ENCODE data around the gene RING1.

Gene RING1

GRCh38 chr6:33208091-33208967 lies at the start of gene RING1:
Gene RING1 (plus strand): TSS chr6:33208500. CDS start chr6:33208823, 323 bp downstream.
- DNase-seq (ENCODE audit: low read depth in 2 of 2) = peak; percentile 66 to 79

- no peak for DNase-seq (ENCODE audit: low read depth in 2 of 2)
Measured at GRCh38 chr6:33160096-33160495, 48.2 kb upstream of the RING1 start.

DNA sequence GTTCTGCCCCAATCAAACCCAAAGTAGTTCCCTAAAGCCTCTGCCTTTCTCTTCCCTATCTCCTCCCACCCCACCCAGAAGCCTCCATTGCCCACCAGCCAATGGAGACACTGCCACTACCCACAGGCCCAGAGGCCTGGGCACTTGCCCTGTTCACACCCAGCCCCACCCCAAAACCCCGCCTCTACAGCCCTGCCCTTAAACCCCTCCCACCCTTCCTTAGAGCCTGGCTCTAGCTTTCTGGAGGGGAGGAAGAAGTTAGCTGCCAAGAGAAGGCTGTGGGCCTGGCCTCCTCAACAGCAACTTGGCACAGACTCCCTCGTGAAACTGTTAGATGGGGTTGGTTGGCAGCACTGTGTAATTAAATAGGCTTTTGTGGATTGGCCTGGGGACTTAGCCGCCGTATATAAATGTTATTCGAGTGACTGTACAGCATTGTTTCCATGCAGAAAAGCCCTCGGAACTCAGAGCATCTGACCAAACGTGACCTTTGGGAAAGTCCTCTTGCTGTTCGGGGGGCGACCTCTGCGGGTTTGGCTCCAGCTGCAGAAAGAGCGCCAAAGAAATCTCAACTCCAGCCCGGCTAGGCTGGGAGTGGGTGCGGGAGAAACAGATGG lies 47.5 kb upstream of the RING1 start:
- DNase-seq (ENCODE audit: low read depth in 2 of 2) = no peak

DNA sequence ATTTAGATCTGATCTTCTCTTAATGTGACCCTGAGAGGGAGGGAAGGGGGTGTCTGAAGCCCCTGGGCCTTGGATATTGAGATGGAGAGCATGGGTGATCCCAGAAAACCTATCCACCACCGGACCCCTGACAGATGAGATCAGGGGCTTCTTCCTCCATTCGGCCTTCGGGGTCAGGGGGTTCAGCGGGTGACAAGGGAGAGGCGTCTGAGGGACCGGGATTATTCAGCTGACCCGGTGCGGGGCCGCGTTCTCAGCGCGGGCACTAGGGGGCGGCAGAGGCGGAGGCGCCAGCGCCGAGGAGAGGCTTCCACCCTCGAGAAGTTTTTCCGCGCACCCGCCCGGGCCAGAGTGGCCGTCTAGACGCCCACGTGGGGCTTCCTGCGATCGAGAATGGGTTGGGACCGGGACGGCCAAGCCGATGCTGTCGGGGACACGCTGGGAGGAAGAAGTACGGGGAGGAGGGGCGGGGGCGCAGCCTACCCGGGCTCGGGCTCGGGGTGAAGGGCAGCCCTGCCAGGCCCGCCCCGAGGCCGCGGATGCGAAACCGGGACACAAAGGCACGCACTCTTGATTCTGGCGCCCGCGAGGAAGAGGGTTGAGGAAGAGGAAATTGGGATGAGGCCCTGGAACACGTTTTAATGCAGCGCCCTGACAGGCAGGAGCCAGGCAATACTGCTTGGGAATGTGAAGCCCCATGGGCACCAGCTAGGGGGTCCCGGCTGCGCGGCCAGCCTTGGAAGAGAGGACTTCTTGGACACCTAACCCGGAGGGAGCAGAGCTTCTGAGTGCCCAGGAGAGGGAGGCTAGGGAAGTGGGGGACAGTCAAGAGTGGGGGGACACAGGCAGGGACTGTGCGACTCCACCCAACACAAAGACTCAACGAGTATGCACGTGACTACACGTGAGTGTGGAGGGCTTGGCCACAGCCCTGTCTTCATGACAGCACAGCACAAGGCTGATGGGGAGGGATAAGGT lies 46.7 kb upstream of the RING1 start:
- peak; percentile 74 to 81 for DNase-seq (ENCODE audit: low read depth in 2 of 2)

DNA sequence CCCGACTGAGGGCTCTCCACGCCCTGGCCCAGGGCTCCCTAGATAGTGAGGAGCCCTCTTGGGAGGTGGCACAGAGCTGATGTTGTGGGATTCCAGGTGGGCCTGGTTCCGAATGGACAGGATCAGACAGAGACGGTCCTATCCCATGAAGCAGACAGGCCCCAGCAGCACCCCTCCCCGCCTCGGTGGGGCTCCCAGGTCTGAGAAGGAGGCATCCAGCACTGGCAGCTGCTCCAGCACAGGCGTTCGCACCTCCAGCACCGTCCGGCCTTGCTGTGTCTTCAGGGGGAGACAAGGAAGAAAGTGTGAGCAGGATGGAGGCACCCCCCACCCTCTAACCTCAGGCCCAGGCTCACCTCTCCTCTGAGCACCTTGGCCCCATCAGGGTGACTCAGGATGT lies 44.8 kb upstream of the RING1 start:
- no peak for DNase-seq (ENCODE audit: low read depth in 2 of 2)

- no peak for DNase-seq (ENCODE audit: low read depth in 2 of 2)
Measured at GRCh38 chr6:33164176-33164575, 44.1 kb upstream of the RING1 start.

DNA sequence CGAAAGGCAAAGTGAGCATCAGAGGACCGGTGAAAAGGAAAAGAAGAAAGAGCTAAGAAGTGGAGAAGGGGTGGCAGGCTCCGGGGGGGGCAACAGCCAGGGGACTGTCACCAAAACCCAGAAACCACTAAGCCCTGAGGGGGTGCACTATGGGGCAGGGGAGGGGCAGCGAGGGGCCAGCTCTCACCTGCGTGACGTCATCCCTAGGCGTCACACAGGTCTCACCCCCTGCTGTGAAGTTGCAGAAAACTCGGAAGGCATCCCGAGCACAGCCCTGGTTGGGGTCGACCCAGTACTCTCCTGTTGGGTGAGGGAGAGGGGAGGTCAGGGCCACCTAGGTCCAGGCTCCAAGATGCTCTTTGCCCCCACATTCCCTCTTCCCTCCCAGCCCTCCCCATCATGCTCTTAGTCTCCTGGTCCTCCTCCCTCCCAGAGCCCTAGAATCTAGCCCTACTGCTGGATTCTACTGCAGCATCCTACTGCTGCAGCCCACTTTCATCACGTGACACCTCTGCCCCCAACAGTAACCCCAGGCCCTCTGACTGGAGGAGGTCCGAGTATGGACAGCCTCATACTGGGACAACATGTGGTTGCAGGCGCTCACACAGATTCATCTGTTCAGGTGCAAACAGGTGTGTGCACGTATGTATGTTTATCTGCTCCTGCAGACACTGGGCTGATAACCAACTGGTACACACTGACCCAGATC lies 43.5 kb upstream of the RING1 start:
- DNase-seq (ENCODE audit: low read depth in 2 of 2) = no peak

DNA sequence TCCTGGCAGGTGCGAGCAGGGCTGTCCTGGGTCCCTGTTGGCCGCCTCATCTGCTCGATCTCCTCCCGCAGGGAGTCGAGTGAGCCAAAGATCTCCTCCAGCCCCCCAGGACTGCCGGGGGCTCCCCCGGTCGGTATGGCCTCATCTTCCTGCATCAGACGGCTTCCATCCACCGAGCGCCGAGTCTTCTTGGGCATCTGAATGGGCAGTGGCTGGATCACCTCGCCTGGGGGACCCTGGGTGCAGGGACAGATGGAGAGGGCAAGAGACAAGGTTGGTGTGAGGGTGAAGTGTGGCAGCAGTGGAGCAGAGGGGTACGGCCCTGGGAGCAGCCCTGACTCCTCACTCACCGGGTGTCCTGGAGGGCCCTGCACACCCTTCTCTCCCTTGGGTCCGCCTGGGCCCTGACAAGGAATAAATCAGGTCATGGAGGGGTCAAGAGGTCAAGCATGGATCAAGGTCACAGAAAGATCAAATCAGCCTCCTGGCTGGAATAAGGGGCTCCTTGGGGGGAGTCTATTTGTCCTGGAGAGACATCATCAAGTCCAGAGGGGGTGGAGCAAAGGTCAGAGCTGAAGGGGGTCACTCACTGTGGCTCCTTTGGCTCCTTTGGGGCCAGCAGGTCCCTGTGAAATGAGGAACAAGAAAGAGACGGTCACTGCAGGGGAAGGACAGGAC lies 42.6 kb upstream of the RING1 start:
- DNase-seq (ENCODE audit: low read depth in 2 of 2) = no peak

DNA sequence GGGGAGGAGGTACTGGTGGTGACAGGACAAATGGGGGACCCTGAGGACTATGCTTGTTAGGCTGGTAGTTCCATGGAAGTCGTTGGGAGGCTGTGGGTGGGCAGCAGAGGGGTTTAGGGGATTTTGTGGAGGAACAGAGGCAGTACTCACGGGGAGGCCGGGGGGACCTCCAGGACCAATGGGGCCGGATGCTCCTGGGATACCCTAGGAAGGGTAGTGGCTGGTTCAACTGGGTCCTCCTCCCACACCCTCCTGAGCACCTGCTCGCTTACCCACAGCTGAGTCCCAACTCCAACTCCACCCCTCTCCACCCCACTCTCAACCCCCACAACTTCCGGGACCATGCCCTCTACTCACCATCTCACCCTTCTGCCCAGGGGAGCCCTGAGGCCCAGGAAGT lies 41.9 kb upstream of the RING1 start:
- no peak for DNase-seq (ENCODE audit: low read depth in 2 of 2)

DNA sequence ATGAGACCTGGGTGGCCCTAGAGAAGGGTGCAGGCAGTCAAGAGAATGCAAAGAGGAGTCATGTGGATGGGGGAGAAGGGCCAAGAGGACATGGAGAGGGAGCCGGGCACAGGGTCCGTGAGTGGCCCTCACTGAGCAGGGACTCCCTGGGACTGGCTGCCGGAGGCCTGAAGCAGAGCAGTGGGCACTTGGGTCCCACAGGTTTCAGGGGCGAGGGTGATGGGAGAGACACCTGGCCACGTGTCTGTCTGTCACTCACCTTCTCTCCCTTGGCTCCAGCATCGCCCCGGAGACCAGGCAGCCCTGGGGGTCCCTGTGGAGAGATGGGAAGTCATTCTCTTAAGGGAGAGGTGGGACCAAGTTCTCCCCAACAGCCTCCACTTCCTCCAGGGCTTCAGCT lies 41.5 kb upstream of the RING1 start:
- DNase-seq (ENCODE audit: low read depth in 2 of 2) = no peak

DNA sequence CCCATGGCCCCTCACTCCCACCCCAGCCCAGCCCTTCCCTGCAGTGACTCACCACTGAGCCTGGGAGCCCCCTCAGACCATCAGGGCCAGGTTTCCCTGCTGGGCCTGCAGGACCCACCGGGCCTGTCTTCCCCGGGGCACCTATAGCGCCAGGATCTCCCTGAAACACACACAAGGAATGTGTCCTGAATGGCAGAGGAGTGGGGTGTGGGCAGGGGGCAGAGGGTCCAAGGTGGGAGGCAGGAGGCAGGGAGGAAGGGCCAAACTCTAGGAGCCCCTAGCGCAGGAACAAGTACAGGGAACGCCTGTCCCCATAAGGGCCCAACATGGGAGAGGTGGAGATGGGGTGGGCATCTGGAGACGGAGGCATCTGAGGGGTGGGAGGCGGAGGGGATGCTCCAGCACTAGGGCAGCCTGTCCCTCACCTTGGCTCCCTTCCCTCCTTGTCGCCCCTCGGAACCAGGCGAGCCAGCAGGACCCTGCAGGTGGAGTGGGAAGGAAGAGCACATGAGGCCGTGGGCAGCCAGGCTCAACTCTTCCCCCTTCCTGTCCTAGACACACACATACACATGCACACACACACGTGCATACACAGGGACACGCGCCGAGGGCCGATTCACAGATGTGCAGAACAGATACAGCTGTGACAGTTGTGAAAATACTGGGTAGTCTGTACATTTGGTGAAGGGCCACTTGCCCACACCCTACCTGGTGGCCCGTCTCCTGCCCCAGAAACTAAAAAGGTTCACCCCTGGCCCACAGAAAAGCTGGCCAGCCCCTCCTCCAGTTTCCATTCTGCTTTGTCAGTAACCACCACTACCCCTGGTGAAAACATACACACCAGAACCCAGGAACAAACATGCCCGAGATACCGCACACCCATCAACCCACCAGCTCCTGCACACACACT lies 40.7 kb upstream of the RING1 start:
- no peak for DNase-seq (ENCODE audit: low read depth in 2 of 2)

GRCh38 chr6:33168284-33168601 lies 40.1 kb upstream of the RING1 start:
- no peak for DNase-seq (ENCODE audit: low read depth in 2 of 2)

GRCh38 chr6:33168639-33169038 lies 39.7 kb upstream of the RING1 start:
- no peak for DNase-seq (ENCODE audit: low read depth in 2 of 2)

GRCh38 chr6:33169291-33170175 lies 38.8 kb upstream of the RING1 start:
- DNase-seq (ENCODE audit: low read depth in 2 of 2) = no peak

DNA sequence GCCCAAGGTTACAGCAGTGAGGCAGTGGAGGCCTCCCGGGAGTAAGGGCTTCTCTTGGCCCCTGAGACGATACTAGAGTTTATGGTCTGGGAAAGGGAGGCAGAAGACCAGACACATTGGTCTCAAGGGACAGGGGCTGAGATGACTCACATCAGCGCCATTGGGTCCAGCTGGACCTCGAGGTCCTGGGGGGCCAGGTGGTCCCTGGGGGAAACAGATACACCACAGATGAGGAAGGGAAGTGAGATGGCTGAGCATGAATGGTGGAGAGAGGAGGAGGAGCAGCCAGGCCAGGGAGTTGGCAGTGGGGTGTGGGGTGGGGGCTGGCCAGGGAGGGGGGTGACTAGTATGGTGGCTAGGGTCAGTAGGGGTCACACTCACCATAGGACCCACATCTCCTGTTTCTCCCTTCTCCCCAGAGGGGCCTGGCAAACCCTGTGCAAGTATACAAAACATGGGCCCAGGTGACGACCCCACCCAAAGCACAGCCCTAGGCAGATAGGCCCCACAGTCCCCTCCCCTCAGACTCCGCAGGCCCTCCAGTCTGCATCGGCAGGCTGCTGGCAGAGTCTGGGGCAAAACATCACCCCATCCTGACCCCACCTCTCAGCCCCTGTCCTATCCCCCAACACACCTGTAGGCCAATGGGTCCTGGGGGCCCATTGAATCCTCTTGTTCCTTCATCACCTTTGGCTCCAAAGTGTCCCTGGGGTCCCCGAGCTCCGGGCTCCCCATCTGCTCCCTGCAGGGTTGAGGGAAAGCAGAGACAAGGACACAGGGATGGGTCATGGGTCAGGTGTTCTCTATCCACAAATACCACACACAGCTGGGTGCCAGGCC lies 37.9 kb upstream of the RING1 start:
- DNase-seq (ENCODE audit: low read depth in 2 of 2) = no peak

DNA sequence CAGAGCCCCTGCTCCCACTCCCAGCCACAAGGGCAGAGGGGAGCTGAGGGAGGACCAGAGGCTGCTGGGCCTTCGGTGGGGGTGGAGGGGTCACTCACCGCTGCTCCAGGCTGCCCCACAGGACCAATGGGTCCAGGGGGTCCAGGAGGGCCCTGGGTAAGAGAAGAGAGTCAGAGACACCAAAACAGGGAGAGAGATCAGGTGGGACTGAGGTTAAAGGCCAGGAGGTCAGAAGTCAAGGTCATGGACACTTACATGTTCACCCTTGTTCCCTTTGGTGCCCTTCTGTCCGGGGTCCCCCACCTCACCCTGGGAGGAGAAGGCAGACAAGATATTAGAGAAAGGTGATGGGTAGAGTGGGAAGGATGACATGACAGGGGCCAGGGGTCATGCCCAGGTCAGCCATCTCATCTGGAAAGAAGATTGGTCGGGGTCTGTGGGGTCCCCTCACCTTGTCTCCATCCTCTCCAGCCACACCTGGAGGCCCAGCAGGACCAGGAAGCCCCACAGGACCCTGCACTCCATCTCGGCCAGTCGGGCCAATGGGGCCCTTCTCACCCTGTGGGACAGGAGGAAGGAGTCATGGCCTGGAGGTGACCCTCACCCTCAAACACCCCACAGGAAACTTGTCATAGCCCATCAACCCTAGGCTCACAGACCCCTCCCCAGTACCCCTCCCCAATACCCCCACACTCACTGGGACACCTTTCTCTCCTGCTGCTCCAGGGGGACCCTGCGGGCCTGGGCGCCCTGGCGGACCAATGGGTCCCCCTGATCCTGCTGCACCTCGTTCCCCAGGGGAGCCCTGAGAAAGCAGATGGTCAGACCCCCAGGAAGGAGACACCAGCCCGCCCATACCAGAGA lies 37.1 kb upstream of the RING1 start:
- DNase-seq (ENCODE audit: low read depth in 2 of 2) = no peak

Measured in stimulated activated CD8-positive, alpha-beta memory T cell treated with anti-CD3 and anti-CD28 coated beads, Interleukin-2, amount 100 ng/mL, for 1 hour (primary cell).